CD4-positive, alpha-beta T cell treated with Interleukin-15 for 4 hours (primary cell): Measurements from ENCODE around the gene C10orf90.
A peak's percentile ranks its signal among the peaks of the same experiment; 100 is the strongest.

ENCODE experiments used
- DNase-seq: peaks from one replicate; pipeline ENCODE4 v3.0.0-alpha.2; 2020; ENCODE audit warnings: low spot score

Gene C10orf90

DNA sequence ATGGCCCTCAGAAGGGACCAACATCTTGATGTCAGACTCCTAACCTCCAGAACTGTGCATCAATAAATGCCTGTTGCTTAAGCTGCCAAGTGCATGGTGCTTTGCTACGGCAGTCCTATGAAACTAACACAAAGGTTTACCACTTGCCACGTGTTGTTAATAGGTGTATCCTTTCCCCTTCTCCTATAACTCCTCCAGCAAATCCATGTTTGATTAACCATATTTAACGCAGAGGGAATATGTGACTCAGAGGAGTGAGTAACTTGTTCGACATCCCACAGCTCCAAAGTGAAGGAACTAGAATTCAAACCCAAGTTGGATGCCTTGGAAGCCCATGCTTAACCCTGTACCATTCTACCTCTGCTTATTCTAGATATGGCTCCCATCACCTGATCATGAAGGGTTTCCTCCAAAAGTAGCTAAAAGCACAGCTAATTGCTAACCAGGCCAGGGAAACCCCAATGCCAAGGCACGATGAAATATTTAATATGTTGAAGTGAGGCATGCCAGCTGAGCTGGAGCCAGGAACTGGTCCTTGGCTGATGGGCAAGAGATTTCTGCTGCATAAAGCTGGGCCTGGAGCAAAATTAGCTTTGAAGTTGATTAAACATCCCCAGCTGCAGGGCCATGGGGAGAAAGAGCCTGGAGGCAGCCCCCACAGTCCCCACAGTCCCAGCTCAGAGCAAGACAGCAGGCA lies 131.9 kb downstream of the C10orf90 start:
- no peak for DNase-seq

DNA sequence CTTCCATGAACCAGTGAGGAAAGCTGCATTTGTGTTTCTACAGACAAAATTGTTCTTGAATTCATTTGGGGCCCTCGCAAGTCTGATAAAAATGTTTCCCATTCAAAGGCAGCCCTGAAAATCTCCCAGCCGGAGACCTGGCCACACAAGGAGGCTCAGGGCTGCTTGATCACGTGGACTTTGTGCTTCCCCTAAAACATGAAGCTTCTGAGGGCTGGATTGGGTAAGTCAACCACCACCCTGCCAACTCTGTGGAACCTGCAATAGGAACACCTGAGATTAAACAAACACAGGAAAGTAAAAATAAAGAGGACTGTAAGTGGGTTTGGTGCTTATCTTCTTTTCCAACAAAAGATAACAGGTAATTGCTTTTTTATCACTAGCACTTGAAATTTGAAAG lies 133.8 kb downstream of the C10orf90 start:
- no peak for DNase-seq

DNA sequence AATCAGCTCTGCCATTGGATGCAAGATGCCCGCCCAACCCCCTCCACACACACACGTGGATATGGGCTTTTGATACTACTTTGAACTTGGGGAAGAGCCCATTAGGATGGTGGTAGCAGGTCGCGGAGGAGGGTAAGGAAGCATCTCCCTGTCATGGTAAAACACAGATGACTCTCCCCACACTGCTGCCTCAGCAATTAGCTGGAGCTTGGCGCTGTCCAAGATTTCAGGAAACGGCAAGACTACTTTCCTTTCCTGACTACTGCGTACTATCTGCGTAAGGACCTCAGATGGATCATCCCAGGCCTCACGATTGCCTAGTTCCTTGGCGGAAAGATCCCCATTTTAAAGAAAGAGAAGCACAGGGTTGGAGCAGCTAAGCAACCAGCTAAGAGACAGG lies 134.3 kb downstream of the C10orf90 start:
- no peak for DNase-seq

DNA sequence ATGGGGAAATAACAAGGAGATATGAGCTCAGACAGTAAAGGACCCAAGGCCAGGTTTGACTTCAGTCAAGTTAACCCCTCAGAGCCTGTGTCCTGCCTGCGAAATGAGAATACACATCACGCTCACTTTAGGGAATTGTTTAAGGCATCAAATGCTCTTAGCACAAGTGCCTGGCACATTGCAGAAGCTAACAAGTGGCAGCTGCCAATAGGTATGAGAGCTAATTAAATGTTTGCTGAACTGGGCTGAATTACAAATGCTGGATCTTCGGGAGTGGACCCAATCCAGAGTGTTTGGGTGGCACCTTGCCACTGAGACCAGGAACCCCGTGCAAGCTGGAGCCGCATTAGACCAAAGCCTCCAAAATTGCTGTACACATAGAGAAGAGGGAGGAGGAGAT lies 136.8 kb downstream of the C10orf90 start:
- no peak for DNase-seq

DNA sequence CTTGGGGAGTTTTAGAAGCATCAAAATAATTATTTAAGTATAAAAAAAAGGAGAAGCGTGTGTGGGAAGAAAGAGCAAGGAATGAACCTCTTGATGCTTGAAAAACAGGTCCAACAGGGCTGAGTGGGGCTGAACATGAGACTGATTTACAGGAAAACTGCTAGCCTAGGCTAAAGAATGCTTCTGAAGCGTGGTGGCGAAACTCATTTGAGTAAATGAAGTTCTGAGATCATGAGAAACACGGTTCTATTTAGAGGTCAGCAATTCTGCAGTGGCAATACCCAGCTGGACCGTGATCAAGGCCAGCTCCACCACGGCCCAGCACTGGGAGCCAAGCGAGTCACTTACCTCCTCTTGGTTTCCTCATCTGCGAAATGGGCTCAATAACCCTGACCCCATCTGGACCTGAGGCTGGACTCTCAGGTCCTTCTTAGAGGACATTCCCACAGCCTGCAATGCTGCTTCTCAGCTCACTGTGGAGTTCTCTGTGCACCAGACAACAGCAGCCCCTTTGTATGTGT lies 142.1 kb downstream of the C10orf90 start:
- no peak for DNase-seq

DNA sequence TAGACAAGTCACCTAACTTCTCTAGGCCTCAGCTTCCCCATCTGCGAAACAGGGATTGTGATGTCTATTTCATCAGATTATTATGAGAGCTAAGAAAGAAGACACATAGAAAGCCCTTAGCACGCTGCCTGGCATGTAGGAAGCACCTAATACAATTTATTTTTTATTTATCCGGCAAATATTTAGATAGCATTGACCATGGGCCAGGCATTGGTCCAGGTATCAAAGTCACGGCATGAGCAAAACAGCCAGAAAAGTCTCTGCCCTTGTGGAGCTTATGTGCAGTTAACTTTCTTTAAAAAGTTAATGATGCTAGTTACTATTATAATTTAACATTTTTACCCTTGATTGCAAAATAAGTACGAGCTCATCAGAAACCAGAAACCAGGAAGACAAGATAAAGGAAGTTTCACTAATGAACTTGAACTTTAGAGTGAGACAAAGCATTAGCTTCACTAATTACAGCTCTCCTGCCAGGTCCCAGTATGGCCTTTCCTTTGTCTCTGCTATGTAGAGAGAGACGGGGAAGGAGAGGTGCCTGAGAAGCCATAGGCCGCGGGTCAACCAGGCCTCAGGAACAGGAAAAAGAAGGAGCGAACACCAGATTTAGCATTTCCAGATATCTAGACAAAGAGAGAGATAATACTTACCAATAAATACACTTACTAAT lies 142.7 kb downstream of the C10orf90 start:
- DNase-seq: no peak

DNA sequence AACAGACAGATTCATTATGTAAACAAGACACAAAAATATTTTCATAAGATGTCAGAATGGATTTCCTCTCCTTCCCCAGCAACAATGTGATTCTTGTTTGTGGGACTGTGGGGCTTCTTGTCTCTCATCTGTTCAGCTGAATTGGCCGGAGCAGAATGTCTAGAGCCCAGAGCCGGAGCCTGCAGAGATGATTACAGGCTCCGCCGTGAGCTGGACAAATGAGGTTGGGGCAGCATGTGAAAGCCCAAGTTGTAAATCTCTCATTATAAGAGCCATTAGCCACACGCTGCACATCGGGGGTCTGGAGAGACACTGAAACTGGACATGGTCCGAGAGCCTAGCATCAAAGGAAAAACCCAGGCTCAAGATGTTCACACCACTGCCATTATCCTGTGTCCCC lies 145.2 kb downstream of the C10orf90 start:
- no peak for DNase-seq

DNA sequence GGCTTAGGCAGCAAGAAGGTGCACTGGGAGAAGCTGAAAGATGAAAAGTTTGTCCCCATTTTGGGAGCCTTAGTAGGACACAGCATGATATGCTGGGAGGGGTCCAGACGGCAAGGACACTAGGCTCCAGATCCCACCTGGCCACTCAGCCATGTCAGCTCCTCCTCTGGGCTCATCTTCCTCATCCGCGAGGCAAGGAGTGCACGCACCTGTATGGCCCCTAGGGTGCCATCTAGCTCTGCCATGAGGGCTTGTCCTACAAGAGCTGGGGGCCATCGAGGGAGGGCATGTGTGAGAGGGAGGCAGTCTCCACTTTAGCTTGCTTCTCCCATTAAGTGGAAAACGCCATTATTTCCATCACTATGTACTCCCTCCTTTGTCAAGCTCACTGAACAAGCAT lies 146.0 kb downstream of the C10orf90 start:
- DNase-seq: no peak

DNA sequence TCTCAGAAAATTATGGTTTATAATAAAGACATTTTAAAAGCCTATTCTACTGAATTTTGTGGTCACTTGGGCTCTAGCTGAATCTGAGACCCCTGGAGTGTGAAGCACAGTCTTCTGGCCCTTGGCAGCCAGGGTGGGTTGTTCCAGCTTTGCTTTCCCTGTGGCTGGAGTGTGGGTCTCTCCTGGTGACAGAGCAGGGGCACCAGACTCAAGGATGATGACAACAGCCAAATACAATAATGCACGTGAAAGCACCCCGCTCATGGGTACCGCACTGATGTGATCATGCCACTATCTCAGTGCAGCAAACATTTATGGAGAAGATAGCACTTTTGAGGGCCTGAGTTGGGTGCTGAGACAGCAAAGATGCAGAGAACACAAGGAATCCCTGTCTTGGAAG lies 147.4 kb downstream of the C10orf90 start:
- DNase-seq: no peak

DNA sequence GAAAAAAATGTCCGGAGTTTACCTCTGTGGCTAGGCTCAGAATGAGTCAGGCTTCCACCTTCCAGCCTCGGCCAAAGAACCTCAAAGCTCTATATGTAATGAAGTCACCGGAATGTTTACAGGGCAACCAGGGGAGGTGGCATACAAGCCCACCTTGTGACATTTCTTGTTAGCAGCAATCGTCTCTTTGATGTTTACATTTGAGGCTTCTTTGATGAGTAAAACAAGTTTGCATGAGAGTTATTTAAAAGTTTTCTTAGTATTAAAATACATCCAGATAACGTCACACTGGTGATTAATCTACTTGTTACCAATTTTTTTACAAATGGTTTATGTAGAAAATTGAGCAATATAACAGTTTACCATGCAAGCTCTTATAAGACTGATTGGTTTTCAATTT lies 149.1 kb downstream of the C10orf90 start:
- no peak for DNase-seq

DNA sequence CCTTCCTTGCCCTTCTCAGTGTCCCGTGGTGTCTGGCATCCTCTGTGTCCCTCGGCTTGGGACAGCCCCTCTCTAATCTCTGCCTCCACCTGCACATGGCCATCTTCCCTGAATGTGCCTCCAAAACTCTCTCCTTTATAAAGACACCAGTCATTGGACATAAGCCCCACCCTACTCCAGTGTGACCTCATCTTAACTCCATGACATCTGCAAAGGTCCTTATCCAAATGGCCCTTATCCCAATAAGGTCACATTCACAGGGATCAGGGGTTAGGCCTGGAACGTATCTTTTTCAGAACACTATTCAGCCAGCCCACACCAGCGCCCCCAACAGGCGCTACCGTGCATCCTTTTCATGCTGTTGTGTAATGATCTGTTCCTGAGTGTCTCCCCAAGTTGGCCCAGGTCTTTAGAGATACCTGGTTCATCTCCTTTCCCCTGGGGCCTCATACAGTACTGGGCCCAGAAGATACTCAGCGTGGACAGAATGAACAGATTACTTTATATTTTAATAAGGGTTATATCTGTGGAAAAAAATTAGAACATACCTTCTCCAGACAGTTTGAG lies 149.7 kb downstream of the C10orf90 start:
- DNase-seq: no peak

DNA sequence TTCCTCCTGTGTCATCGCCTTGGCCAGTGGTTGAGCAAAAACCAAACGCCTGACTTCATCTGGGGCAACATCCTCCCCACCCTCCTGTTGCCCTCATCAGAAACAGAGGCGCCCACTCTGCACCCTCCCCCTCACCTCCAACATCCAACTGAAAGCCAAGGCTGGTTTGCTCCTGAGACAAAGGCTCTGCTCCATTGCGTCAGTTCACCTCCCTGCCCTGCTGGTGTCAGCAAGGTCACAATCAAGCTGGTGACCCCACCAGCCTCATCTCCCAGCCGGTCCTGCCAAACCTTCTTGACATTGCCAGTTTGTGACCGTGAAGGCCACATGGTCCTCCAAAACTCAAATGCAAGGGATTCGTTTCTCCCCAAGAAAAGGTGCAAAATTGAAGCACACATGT lies 150.5 kb downstream of the C10orf90 start:
- no peak for DNase-seq

DNA sequence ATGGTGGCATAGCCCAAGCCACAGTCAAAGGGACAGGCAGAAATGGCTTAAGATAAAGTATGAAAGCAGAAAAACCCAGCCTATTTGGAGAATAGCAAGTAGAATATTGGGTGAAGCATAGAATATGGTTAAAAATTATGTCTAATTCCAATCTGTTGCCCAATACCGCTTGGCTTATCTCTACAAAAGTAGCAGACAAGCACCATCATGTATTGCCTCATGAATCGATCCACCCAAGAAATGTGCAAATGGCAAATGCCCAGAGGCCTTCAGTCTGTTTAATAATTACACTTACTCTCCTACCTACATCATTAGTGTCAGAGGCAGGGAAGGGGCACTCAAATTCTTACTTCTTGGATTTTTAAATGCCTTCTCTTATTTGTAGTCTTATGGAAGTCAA lies 151.3 kb downstream of the C10orf90 start:
- DNase-seq: no peak

DNA sequence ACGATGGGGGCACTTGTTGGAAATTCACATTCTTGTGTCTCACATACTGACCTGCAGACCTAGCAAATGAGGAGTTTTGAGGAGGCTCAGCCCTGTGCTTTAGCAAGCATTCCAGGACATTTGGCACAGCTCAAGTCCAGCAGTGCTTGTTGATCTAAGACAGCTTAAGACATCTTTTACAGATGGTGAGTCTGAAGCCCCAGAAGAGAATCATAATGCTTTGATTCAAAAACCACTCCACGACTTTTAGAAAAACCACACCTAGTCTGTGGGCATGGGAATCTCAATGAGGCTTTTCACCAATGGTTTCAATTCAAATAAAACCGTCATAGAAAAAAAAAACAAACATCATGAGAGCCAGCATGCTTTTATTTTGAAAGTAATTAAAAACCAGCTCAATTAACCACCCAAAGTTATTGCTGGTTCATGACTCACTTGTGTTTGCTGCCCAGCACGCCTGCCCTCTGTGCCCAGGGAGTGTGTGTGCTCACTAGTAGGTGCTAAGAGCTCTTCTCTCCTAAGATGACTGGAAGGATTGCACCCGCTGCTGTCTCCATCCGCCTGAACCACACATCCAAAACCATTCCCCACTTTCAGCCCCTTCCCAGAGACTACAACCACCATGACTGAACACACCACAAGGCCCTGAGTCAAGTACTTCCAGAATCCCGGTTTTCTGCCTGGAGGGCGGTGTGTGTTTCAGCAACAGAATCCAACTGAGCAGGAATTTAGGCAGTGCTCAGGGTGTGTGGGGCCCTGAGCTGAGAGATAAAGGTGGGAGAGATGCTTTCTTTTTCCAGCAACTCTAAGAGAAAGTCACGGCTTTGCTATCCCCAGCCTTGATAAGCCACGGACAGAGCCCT lies 152.0 kb downstream of the C10orf90 start:
- no peak for DNase-seq

DNA sequence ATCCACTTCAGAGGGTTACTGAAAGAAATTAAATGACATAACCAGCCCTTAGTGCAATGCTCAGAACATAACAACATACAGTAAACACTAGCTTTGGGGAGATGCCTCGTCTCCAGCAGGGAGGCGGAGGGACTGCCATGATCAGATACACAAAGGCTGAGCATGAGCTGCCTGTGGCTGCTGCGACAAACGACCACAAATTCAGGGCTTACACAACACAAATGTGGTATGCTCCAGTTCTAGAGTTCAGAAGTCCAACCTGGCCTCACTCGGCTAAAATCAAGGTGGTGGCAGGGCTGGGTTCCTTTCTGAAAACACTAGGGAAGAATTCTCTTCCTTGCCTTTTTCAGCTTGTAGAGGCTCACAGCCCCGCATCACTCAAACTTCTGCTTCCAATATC lies 154.0 kb downstream of the C10orf90 start:
- DNase-seq: no peak

DNA sequence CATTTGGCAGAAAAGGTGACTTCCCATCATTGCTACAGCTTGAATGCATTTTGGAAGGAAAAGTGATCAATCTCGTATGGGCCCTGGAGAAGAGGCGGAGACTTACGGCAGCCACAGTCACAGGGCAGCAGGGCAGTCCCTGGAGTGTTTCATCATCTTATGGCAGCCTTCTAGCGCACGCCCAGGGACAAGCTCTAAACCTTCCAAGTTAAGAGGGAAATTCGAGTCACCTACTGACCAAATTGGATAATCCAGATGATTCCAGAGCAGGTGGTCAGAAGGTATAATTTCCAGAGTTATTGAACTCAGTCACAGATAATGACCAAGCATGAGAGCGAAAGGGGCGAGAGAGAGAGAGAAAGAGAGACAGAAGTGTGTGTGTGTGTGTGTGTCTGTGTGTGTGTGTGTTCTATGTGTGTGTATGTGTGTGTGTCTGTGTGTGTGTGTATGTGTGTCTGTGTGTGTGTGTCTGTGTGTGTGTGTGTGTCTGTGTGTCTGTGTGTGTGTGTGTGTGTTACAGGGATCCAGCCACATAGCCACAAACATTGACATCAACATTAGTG lies 158.5 kb downstream of the C10orf90 start:
- DNase-seq: no peak

DNA sequence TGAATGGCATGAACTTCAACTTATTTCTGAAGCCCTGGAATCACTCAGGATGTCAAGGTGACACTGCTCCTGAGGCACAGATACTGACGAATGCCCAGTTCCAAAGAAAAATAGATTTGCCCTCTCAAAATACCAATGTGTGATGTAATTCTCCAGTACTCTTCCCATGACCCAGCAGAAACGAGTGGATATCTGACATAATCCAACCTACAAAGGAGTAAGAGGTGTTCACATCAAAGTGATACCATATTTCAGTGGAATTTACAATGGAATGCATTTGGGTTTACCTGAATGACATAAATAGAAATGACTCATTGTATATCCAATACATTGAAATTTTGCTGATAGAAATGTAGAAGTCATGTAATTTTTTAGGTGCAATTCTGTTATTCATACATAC lies 161.3 kb downstream of the C10orf90 start:
- DNase-seq: no peak

DNA sequence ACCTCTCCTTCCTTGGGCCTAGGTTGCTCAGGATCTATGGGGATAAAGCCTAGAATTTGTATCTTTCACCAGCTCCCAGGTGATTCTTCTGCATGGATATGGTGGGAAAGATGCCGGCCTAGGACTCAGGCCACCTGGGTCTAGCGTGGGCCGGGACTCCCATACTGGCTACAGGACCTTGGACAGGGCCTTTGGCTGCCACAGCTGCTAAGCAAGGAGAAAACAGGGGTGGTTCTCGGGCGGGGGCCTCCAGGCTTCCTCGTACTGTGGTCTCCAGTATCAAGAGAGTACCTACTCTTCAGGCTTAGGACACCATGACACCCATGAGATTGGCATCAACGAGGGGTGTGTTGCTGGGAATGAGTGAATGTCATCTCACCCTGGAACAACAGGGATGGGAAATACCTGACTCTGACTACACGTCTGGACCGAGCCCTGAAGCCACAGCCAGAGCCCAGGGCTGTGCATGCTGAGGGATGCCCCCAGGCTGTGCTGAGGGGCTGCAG lies 161.9 kb downstream of the C10orf90 start:
- DNase-seq: no peak

DNA sequence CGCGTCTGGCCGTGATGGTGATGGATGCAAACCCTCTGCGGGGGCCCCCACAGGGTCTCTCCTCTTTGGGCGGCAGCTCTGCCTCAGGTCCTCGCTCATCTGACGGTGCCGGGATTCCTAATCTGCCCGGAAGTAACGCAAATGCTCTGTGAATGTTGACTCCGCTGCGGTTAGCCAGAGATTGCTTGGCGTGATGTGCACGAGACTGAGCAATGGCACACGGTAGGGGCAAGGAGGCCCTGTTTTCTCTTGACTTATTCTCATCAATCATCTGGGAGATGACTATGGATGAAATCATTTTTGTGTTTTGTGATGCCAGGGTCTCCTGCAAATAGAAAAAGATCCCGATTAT lies 165.8 kb downstream of the C10orf90 start:
- no peak for DNase-seq

DNA sequence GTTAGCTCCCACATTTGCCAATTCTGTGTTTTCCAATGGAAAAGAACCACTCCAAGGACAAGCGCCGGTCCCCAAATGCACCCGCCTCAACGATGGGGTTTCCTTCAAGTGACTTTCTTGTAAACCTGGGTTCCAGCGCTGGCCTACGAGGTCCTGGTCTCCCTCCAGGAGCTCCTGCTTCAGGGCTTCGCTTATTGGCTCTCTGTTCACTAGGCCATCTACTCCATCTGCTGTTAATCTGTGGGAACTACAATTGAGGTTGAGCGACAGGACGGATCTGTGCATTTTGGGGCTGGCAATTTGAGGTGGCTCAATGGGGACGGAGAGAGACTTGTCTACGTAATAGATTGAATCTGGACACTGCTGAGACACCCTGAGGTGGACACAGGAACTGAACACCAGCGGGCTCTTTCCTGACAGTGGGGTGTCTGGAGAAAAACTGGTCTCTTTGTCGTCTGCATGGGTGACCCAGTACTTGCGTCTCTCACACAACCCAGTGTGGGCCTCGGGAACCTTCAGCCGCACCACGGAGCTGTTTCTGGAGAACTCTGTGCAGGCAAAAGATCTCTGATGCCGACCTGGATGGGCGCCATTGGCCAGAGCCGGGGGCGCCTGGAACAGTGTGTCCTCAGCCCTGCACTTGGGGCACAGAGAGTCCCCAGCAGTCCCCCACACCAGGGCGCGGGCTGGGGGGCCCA lies 166.3 kb downstream of the C10orf90 start:
- peak; percentile 7 for DNase-seq

DNA sequence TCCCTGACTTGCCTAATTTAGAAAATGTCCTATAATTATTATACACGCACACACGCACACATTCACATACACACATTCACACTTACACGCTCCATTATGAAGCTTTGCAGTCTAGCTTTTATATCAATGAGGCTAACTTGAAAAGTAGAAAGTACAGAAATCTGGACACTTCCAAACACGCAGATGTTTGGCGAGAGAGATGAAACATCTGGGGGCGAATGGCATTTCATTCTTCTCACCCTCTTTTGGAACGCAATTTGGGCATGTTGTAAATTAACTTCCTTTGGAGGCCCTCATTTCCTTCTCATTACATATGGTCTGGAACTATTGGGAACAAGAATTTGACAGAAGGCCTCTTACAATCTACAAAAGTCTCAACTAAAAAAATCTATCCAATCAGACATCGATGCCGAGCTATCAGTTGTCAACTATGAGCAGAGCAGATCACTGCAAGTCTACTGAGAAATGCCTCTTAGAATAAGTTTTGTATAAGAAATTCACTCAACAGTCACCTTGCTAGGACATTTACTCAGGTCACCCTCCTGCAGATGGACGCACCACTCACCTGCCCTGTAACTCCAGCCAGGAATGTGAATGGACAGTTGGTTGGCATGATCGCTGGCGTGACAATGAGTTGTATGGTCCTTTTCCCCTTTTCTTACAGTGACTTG lies 167.0 kb downstream of the C10orf90 start:
- DNase-seq: no peak
